ENCODE measurements around the gene OR9I1. TPM values are rescaled to one million over a fixed set of nuclear protein-coding genes. Genes with fewer than 3 reads are reported as not detected.

The OR9I1 gene
- not detected for total RNA-seq

GRCh38 chr11:58125469-58125868 is at the start of gene OR9I1:
Gene OR9I1 (minus strand): TSS chr11:58125530. CDS start chr11:58119444, 6,086 bp downstream.
- H3K4me1 ChIP-seq (ENCODE audit: control insufficient read depth in 3 of 3, insufficient read depth in 3 of 3, low read length in 3 of 3): no peaks in the 10 kb centered on the region
- no peak within 1 kb of the TSS for H3K4me3 ChIP-seq (ENCODE audit: low read length in 3 of 3)
- no peak within 1 kb of the TSS for H3K27ac ChIP-seq (ENCODE audit: low read depth, low read length)
- H3K9ac ChIP-seq (ENCODE audit: low read depth in 1 of 3, low read length in 3 of 3): no peak within 1 kb of the TSS
- no peaks in the 10 kb centered on the region for H3K27me3 ChIP-seq (ENCODE audit: control insufficient read depth in 3 of 3, insufficient read depth in 3 of 3, low read length in 3 of 3)
- no peaks in the 10 kb centered on the region for H3K36me3 ChIP-seq (ENCODE audit: control insufficient read depth in 3 of 3, insufficient read depth in 3 of 3, low read length in 3 of 3)
- no peaks in the 10 kb centered on the region for H3K9me3 ChIP-seq (ENCODE audit: control insufficient read depth in 3 of 3, low read length in 3 of 3)

- Histone ChIP-seq H3K9me3 (ENCODE audit: control insufficient read depth in 3 of 3, low read length in 3 of 3) (no peaks in the 10 kb centered on the region), H3K4me1 (ENCODE audit: control insufficient read depth in 3 of 3, insufficient read depth in 3 of 3, low read length in 3 of 3) (no peaks in the 10 kb centered on the region), H3K27ac (ENCODE audit: low read depth, low read length) (no peak overlapping the region), H3K4me3 (ENCODE audit: low read length in 3 of 3) (no peak overlapping the region), H3K36me3 (ENCODE audit: control insufficient read depth in 3 of 3, insufficient read depth in 3 of 3, low read length in 3 of 3) (no peaks in the 10 kb centered on the region), H3K27me3 (ENCODE audit: control insufficient read depth in 3 of 3, insufficient read depth in 3 of 3, low read length in 3 of 3) (no peaks in the 10 kb centered on the region), H3K9ac (ENCODE audit: low read depth in 1 of 3, low read length in 3 of 3) (no peak overlapping the region)
These were observed 40.3 kb upstream of the OR9I1 start for GRCh38 chr11:58165504-58166106.

- Histone ChIP-seq H3K4me1 (ENCODE audit: control insufficient read depth in 3 of 3, insufficient read depth in 3 of 3, low read length in 3 of 3) (no peaks in the 10 kb centered on the region), H3K9ac (ENCODE audit: low read depth in 1 of 3, low read length in 3 of 3) (no peak overlapping the region), H3K9me3 (ENCODE audit: control insufficient read depth in 3 of 3, low read length in 3 of 3) (no peaks in the 10 kb centered on the region), H3K27me3 (ENCODE audit: control insufficient read depth in 3 of 3, insufficient read depth in 3 of 3, low read length in 3 of 3) (no peaks in the 10 kb centered on the region), H3K4me3 (ENCODE audit: low read length in 3 of 3) (no peak overlapping the region), H3K36me3 (ENCODE audit: control insufficient read depth in 3 of 3, insufficient read depth in 3 of 3, low read length in 3 of 3) (no peaks in the 10 kb centered on the region), H3K27ac (ENCODE audit: low read depth, low read length) (no peak overlapping the region)
These were observed 39.7 kb upstream of the OR9I1 start for GRCh38 chr11:58164990-58165389.

- Histone ChIP-seq H3K4me3 (ENCODE audit: low read length in 3 of 3) (no peak overlapping the region), H3K27me3 (ENCODE audit: control insufficient read depth in 3 of 3, insufficient read depth in 3 of 3, low read length in 3 of 3) (no peaks in the 10 kb centered on the region), H3K27ac (ENCODE audit: low read depth, low read length) (no peak overlapping the region), H3K36me3 (ENCODE audit: control insufficient read depth in 3 of 3, insufficient read depth in 3 of 3, low read length in 3 of 3) (no peaks in the 10 kb centered on the region), H3K4me1 (ENCODE audit: control insufficient read depth in 3 of 3, insufficient read depth in 3 of 3, low read length in 3 of 3) (no peaks in the 10 kb centered on the region), H3K9me3 (ENCODE audit: control insufficient read depth in 3 of 3, low read length in 3 of 3) (no peaks in the 10 kb centered on the region), H3K9ac (ENCODE audit: low read depth in 1 of 3, low read length in 3 of 3) (no peak overlapping the region)
These were observed 39.1 kb upstream of the OR9I1 start for GRCh38 chr11:58164389-58164788.

GRCh38 chr11:58152781-58153180 is 27.5 kb upstream of the OR9I1 start:
- H3K9me3 ChIP-seq (ENCODE audit: control insufficient read depth in 3 of 3, low read length in 3 of 3): no peaks in the 10 kb centered on the region
- no peaks in the 10 kb centered on the region for H3K27me3 ChIP-seq (ENCODE audit: control insufficient read depth in 3 of 3, insufficient read depth in 3 of 3, low read length in 3 of 3)
- no peak overlapping the region for H3K9ac ChIP-seq (ENCODE audit: low read depth in 1 of 3, low read length in 3 of 3)
- H3K36me3 ChIP-seq (ENCODE audit: control insufficient read depth in 3 of 3, insufficient read depth in 3 of 3, low read length in 3 of 3): no peaks in the 10 kb centered on the region
- H3K27ac ChIP-seq (ENCODE audit: low read depth, low read length): no peak overlapping the region
- no peaks in the 10 kb centered on the region for H3K4me1 ChIP-seq (ENCODE audit: control insufficient read depth in 3 of 3, insufficient read depth in 3 of 3, low read length in 3 of 3)
- H3K4me3 ChIP-seq (ENCODE audit: low read length in 3 of 3): no peak overlapping the region

GRCh38 chr11:58142761-58143160 is 17.4 kb upstream of the OR9I1 start:
- Histone ChIP-seq H3K9me3 (ENCODE audit: control insufficient read depth in 3 of 3, low read length in 3 of 3) (no peaks in the 10 kb centered on the region), H3K27ac (ENCODE audit: low read depth, low read length) (no peak overlapping the region), H3K9ac (ENCODE audit: low read depth in 1 of 3, low read length in 3 of 3) (no peak overlapping the region), H3K4me3 (ENCODE audit: low read length in 3 of 3) (no peak overlapping the region), H3K36me3 (ENCODE audit: control insufficient read depth in 3 of 3, insufficient read depth in 3 of 3, low read length in 3 of 3) (no peaks in the 10 kb centered on the region), H3K27me3 (ENCODE audit: control insufficient read depth in 3 of 3, insufficient read depth in 3 of 3, low read length in 3 of 3) (no peaks in the 10 kb centered on the region), H3K4me1 (ENCODE audit: control insufficient read depth in 3 of 3, insufficient read depth in 3 of 3, low read length in 3 of 3) (no peaks in the 10 kb centered on the region)

- H3K4me3 ChIP-seq (ENCODE audit: low read length in 3 of 3): no peak overlapping the region
- H3K27me3 ChIP-seq (ENCODE audit: control insufficient read depth in 3 of 3, insufficient read depth in 3 of 3, low read length in 3 of 3): no peaks in the 10 kb centered on the region
- no peak overlapping the region for H3K9ac ChIP-seq (ENCODE audit: low read depth in 1 of 3, low read length in 3 of 3)
- no peaks in the 10 kb centered on the region for H3K4me1 ChIP-seq (ENCODE audit: control insufficient read depth in 3 of 3, insufficient read depth in 3 of 3, low read length in 3 of 3)
- H3K9me3 ChIP-seq (ENCODE audit: control insufficient read depth in 3 of 3, low read length in 3 of 3): no peaks in the 10 kb centered on the region
- H3K27ac ChIP-seq (ENCODE audit: low read depth, low read length): no peak overlapping the region
- H3K36me3 ChIP-seq (ENCODE audit: control insufficient read depth in 3 of 3, insufficient read depth in 3 of 3, low read length in 3 of 3): no peaks in the 10 kb centered on the region
These were observed 9.8 kb upstream of the OR9I1 start for GRCh38 chr11:58135171-58135570.

GRCh38 chr11:58134151-58134550 is 8.8 kb upstream of the OR9I1 start:
- no peaks in the 10 kb centered on the region for H3K4me1 ChIP-seq (ENCODE audit: control insufficient read depth in 3 of 3, insufficient read depth in 3 of 3, low read length in 3 of 3)
- H3K9ac ChIP-seq (ENCODE audit: low read depth in 1 of 3, low read length in 3 of 3): no peak overlapping the region
- H3K4me3 ChIP-seq (ENCODE audit: low read length in 3 of 3): no peak overlapping the region
- no peaks in the 10 kb centered on the region for H3K9me3 ChIP-seq (ENCODE audit: control insufficient read depth in 3 of 3, low read length in 3 of 3)
- H3K27me3 ChIP-seq (ENCODE audit: control insufficient read depth in 3 of 3, insufficient read depth in 3 of 3, low read length in 3 of 3): no peaks in the 10 kb centered on the region
- H3K36me3 ChIP-seq (ENCODE audit: control insufficient read depth in 3 of 3, insufficient read depth in 3 of 3, low read length in 3 of 3): no peaks in the 10 kb centered on the region
- H3K27ac ChIP-seq (ENCODE audit: low read depth, low read length): no peak overlapping the region

GRCh38 chr11:58133309-58134076 is 8.2 kb upstream of the OR9I1 start:
- H3K27me3 ChIP-seq (ENCODE audit: control insufficient read depth in 3 of 3, insufficient read depth in 3 of 3, low read length in 3 of 3): no peaks in the 10 kb centered on the region
- no peaks in the 10 kb centered on the region for H3K4me1 ChIP-seq (ENCODE audit: control insufficient read depth in 3 of 3, insufficient read depth in 3 of 3, low read length in 3 of 3)
- H3K4me3 ChIP-seq (ENCODE audit: low read length in 3 of 3): no peak overlapping the region
- no peak overlapping the region for H3K9ac ChIP-seq (ENCODE audit: low read depth in 1 of 3, low read length in 3 of 3)
- no peaks in the 10 kb centered on the region for H3K9me3 ChIP-seq (ENCODE audit: control insufficient read depth in 3 of 3, low read length in 3 of 3)
- H3K36me3 ChIP-seq (ENCODE audit: control insufficient read depth in 3 of 3, insufficient read depth in 3 of 3, low read length in 3 of 3): no peaks in the 10 kb centered on the region
- H3K27ac ChIP-seq (ENCODE audit: low read depth, low read length): no peak overlapping the region

- no peaks in the 10 kb centered on the region for H3K4me1 ChIP-seq (ENCODE audit: control insufficient read depth in 3 of 3, insufficient read depth in 3 of 3, low read length in 3 of 3)
- no peaks in the 10 kb centered on the region for H3K9me3 ChIP-seq (ENCODE audit: control insufficient read depth in 3 of 3, low read length in 3 of 3)
- no peak overlapping the region for H3K27ac ChIP-seq (ENCODE audit: low read depth, low read length)
- H3K27me3 ChIP-seq (ENCODE audit: control insufficient read depth in 3 of 3, insufficient read depth in 3 of 3, low read length in 3 of 3): no peaks in the 10 kb centered on the region
- H3K36me3 ChIP-seq (ENCODE audit: control insufficient read depth in 3 of 3, insufficient read depth in 3 of 3, low read length in 3 of 3): no peaks in the 10 kb centered on the region
- no peak overlapping the region for H3K4me3 ChIP-seq (ENCODE audit: low read length in 3 of 3)
- H3K9ac ChIP-seq (ENCODE audit: low read depth in 1 of 3, low read length in 3 of 3): no peak overlapping the region
These were observed 2.0 kb upstream of the OR9I1 start for GRCh38 chr11:58127350-58127749.
